NCI-H446 treated with DMSO at 0.1 percent for 48 hours (cell line): Measurements from ENCODE around the gene DRC1.

Experiments used
- DNase-seq: peaks from one replicate; lab custom pipeline; 2025; lab: John Stamatoyannopoulos, UW

DRC1 gene

DNA sequence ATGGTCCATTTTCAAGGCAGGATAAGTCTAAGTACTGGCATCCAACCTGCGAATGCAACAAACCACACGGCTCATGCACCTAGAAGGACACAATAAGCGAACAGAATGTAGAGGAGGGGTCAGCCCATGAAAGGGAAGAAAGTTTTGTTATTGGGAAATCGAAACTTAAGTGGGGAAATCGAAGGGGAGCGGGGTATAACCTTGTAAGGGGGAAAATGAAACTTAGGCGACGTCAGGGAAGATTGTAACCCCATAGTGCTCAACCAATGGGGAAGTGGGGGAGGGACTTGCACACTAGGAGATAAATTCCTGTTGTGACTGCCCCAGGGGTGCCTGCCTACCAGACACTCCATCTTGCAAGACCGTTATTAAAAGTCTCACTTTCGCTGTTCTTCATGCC lies 91.8 kb downstream of the DRC1 start:
- no peak for DNase-seq

DNA sequence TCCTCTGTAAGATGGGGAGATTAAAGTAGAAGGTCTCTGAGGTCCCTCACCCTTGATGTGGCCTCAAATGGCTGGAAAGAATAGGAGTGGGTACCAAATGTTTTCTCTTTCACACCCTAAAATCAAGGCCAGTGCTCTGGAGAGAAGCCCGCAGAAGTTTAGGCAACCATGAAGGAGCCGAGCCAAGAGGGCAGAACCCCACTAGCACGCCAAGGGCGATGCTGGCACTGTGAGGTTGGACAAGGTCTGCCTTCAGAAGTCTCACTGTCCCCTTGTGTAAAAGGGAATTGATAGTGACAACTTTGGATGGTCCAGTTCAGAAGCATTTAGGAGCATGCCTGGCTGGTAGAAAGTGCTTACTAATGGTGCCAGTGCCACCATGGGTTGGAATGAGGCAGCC lies 92.5 kb downstream of the DRC1 start:
- no peak for DNase-seq

DNA sequence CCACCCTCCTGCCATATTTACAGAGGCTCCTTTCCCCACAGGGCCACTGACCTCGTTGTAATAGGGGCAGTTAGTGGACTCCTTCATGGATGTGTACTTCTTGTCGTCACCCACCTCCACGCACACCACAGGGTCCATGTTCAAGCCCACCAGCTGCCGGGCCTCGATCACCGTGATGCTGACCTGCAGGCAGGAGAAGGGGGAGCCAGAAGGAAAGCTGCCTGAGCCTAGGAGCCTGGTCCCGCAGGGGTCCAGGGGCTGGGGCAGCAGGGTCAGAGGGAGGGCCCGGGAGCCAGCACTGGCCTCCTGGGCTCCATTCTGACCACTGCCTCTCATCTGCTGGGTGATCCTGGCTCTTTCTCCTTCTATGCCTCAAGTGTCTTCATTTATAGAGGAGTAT lies 93.2 kb downstream of the DRC1 start:
- DNase-seq, result no peak

DNA sequence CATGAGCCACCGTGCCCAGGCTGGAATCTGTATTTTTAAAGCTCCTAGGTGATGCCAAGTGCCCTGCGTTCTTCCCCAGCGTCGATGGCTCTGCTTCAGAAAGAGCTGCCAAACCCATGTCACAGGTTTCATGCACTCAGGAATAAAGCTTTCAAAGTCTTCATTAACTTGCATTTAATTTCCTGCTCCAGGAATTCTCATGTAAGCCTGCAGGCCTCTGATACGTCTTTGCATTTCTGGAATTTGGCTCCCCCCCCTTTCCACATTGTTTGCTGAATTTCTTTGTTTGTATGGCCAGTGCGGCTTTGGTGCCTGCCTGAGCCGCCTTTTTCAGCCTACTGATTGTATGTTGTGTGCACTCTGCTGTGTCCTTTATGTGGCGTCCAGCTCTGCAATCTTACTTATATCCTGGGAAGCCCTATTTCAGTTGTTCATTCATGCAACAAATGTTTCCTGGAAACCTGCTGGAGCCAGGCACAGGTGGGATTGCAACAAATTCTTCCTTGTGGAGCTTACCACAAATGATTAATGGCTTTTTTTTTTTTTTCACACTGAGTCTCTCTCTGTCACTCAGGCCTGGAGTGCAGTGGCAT lies 94.1 kb downstream of the DRC1 start:
- DNase-seq, result no peak

DNA sequence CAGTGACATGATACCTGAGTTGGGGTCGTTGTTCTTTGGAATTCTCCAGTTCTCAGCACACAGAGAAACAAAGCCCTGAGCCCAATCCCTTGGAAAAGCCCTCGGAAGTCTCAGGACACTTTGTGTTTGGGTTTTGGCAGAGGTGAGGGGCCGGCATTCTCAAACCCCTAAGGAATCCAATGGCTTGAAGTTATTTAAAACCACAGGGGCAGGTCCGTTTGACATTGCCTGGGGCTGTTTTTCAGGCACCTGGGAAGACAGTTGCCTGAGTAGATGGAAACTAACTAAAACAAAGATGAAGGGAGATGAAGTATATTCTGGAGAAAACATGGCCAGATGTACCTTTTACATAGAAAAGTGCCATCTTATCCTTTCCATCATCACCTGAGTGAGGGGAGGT lies 98.7 kb downstream of the DRC1 start:
- DNase-seq, result no peak

DNA sequence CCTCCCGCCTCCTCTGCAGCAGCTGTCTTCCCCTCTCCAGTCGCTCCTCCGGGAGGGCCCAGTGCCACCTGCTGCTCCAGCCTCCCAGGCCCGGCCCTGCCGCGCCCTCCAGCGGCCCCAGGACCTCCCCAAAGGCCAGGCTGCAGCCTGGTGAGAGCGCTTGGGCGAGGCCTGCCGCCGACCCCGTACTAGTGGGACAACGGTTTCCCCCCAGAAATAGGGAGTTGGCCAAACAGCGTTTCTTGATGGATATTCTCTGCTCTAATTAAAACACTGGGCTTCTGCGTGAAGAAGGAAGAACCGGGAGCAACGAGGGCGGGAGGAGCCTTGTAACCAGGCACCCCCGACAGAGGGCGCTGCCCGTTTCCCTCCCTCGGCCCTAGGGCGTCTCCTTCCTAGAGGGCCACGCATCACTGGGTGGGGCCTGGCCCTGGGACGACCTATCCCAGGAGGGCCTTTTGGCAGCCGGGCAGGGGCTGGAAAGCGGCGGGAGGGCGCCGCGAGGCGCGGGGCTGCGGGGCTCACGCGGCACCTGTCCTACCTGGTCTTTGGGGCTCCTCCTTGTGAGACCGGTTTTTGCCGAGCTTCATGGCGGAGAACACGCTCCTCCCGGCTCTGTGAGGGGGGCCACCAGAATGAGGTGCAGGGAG lies 101.6 kb downstream of the DRC1 start:
- DNase-seq, result no peak

DNA sequence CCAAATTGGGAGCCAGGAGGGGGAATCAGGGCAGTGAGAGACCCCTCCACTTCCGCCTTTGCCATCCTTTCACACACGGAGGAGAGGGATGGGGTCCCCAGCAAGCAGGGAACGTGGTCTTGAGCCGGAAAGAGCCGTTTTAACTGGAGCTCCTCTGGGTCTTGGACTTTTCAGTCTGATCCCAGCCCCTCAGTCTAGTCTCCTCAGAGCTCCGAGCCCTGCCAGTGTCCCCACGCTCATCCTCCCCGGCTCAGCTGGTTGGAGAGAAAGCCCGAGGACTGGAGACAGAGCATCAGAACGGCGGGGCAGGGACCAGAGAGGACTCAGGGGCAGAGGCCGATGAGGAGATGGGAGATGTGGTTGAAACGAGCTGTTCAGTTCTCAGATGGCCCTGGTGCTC lies 102.3 kb downstream of the DRC1 start:
- no peak for DNase-seq

DNA sequence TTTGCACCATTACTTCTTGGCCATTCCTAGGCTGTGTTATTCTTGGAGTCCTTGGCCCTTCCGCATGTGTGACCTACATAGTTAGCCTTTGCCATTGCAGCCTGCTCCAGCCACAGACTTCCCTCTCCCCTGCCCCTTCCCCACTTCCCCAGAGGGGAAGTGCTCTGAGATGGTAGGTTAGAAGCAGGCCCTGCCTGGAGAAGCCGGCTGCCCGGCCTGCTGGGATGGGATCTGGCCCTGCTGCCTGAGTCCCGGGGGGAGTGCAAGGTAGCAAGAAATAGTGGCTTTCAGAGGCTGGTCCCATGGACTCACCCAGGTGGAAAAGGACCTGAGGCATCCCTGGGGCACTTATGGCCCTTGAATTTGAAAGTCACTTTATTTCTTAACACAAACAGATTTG lies 104.6 kb downstream of the DRC1 start:
- no peak for DNase-seq
